Measurements from ENCODE around the gene TIMM21.

The TIMM21 gene

DNA sequence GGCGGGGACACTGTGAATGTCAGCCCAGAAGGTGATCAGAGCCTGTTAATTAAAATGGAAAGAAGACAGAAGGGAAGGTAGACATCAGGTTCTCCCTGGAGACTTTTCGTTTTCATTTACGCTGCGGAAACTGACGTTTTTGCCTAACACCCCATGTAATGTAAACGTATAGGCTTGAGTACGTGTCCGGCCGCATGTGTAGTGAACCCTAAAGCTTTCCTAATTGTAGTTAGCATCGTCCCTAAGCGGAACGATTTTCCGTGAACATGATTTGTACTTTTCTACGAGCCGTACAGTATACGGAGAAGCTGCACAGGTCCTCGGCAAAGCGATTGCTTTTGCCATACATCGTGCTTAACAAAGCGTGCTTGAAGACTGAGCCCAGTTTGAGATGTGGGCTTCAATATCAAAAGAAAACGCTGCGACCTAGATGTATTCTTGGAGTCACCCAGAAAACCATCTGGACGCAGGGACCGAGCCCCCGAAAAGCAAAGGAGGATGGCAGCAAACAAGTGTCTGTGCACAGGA is 284 bp downstream of the TIMM21 start:
- no peak for DNase-seq

DNA sequence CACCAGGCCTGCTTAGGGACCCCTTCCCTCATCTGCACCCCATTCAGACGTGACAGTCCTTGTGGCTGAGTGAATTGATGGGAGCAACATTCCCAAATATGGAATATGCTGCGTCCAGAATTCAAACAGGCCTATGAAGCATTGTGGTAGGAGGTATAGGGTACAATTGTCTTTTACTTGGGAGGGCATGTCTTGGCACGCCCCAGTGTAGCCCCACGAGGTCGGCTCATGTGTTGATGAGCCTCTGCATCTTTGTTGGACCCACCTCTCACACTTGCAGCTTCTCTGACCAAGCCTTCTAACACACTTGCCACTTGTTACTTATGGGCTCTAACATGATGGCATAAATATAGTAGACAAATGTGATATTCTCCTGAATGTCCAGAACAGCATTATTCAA is 1.6 kb downstream of the TIMM21 start:
- no peak for DNase-seq

DNA sequence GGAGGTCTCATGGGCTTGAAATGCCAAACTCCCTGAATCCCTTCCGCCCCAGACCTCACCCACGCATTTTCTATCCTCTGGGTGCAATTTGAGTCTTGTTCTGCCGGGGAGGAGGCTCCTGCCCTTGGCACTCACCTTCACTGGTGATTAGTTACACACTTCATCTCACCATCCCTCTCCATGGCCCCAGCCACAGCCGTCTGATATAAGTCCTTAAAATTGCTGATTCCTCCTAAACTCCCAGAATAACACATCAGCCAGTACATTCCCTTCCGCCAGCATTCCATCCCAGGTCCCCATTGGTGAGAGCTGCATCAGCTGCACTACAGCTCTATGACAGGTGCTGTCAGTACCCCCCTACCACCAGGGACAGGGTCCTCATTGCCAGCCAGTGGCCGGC is 3.9 kb downstream of the TIMM21 start:
- DNase-seq, result no peak

DNA sequence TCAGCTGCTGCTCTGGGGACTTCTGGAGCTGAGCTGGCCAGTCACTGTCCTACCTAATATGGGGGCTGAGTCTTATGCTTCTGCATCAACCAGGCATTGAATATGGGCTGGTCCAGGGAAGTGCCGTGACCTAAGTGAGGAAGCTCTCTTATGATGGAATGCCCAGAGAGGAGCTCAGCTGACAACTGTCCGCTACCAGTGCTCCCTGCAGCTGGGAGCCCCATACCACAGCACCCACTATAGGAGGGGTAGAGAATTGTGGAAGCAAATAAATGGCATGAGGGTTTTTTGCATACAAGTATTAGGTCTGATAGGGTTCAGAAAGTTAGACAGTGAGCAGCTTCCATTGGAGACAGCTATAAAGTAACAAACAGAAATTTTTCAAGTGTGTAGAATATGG is 4.5 kb downstream of the TIMM21 start:
- no peak for DNase-seq

DNA sequence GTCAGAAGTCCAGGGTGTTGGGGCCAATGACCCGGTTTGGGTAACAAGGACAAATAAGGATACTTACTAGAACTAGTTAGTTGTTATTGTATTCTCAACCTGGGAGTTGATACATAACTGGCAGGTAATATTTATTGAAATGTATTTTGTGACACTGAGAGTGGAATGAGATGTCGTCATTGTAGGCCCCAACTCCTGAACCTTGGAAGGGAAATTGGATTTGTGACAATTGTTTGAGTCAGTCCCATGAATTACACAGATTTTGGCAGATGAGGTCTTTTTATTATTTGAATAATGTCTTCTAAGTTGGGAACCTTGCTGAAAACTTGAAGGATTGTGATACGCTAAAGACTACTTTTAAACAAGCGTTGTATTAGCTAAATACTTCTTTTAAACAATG is 5.1 kb downstream of the TIMM21 start:
- no peak for DNase-seq

DNA sequence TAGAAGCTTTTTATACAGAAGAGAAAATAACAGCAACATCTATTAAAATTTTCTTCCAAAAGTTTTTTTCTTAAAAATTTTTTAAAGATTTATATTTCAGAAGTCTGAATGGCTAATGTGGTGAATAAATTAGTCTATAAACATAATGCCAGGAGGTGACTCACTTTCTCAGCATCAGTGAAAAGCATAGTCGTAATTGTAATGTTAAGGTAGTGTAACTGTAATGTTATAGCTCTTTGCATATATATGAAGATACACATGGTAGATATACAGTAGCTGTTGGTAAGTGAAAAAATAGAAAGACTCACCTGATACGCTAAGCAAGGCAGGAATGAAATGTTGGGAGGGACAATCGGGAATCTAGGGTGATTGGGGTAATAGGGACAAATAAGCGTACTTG is 5.5 kb downstream of the TIMM21 start:
- no peak for DNase-seq

DNA sequence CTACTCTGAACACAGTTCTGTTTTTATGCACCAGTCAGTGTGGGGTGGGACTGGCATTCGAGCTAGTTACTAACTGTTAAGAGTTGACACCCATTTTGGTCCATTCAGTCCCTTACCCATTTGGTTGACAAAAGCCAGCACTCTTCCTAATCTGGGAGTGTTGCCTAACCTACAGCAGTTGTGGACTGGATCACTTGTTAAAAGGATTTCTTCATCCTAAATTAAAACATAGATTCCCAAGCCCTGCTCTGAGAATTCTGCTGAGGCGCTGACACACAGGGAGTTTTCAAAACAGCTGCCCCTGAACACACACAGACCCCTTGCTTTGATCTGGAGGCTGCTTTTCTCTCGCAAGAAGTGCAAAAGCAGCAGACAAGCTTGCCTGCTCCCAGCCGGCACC is 6.4 kb downstream of the TIMM21 start:
- no peak for DNase-seq

DNA sequence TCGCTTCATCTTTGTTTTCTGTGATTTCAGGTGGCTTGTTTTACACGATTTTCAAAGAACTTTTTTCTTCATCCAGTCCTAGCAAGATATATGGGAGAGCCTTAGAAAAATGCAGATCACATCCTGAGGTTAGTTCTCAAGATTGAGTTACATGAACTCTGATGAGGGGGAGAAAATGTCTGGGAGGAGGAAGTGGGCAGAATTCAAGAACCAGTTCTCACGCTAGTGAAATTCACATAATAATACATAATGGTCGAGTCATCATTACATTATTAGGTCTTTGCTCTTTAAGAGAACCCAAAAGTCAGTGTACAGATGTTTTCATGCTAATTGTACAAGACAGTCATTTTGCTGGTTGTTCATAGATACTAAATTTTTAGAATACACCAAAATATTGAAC is 7.0 kb downstream of the TIMM21 start:
- DNase-seq, result no peak

DNA sequence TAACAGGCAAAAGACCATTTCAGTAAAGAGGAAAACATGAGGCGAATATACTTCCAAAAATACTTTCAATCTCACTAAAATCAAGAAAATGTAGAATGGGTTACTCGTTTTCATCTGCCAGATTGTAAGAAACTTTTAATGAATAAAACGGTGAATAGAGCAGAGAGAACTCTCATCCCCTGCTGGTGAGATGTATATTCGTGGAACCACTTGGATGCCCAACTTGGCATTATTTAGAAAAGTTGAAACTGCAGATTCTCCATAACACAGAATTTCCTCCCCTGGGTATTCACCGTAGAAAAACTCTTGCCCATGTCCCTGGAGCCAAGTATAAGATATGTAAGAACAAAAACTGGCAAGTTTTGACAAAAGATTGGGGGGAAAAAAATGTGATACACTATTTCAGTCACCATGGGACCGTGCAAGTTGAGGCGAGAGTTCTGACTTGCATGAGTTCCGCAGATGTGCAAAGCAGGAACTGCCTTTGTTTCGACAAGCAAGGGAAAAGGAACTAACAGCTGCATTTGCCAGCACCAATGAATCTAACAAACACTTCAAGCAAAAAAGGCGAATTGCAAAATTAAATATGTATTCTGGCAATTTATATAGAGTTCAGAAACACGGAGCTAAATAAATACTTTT is 14.8 kb downstream of the TIMM21 start:
- no peak for DNase-seq

DNA sequence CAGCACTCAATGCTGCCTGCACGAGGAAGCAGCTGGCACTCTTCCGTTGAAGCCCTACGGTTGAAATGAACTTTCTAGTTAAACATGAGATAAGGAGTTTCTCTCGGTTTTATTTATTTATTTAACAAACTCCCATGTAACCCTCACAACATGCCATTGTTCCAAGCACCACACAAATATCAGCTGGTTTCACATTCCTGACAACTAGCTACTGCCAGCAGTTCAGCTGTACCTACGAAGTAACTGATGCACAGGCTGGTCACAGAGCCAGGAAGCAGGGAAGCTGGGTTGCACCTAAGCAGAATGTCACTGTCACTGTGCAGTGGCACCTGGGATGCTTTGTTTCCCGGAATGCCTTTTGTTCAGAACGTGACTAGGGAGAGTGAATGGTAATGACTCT is 18.1 kb downstream of the TIMM21 start:
- no peak for DNase-seq

DNA sequence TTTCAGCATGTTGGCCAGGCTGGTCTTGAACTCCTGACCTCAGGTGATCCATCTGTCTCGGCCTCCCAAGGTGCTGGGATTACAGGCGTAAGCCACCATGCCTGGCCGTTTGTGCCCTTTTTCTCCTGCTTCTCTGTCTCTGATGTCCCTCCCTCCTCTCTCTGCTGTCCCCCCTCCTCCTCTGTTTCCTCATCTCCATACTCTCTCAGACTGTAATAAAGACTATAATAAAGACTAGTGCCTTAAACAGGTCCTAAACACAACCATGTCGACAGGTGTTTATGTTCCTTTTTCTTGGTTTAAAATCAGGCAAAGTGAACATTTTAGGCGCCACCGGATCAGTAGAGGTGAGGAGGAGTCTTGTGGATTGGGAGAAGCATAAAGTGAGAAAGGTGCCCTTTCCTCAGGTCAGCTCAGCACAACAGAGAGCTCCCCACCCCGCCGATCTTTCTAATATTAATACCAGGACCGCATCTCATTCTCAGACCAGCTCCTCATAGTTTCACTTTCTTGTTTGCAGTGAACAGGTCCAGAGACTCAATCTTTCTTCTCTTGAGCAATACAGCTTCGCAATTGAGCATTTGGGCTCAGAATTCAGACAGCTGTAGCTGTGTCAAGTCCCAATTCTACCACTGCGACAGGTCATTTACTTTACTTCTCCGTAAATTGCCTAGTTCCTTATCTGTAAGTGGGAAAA is 23.7 kb downstream of the TIMM21 start:
- DNase-seq, result no peak

DNA sequence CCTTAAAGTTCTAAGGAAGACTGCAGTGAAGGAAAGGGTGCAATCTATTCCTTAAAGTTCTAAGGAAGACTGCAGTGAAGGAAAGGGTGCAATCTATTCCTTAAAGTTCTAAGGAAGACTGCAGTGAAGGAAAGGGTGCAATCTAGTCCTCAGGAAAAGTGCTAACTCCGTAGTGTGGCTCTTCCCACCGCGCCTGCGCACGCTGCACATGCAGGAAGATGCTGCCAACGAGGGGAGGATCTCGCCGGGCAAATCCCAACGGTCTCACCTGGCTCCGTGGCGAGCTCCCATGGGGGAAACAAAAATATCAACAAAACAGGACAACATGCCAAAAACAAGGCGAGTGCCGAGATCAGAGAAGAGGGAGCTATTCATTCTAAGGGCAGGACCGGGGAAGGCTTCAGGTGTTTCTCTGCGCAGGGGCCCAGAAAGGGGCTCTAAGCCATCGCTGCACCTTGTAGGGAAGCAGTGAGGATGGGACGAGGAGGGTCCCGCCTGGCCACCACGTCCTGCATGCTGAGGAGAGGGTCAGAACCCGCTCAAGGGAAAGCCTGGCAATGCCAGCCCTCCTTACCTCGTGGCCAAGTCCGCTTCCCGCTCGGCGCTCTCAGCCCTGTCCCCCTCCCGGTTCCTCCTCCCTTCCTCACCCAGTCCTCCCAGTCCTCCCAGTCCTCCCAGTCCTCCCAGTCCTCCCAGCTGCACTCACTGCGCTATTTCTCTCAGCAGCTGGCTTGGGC is 24.5 kb downstream of the TIMM21 start:
- DNase-seq, result no peak

DNA sequence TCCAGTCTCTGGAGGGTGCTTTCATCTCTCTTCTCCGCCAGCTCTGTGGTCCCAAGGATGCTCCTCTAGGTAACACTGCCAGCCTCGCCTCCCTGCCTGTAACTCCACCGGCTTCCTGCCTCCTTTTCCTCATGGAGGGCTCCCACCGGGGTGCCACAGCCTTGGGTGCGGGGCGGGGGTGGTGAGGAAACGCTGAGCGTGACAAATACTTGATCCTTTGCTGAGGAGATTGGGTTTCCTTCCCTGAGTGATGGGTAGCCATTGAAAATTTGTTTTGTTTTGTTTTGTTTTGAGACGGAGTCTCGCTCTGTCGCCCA is 25.1 kb downstream of the TIMM21 start:
- DNase-seq, result no peak

DNA sequence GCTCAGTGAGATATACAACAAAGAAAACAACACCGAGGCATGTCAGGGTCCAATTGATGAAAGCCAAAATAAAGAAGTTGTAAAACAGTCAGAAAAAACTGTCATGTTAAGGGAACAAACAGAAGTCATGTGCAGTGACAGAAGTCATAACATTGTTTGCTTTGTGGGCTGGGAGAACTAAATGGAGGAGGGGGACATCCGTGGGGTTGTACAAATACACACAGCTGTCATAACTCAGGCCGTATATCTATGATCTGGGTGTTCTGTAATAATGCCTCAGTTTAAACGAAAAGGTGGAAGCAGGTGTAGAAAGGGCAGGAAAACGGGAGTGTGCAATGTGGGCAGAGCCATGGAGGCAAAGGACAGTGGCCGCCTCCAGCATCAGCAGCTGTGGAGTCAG is 27.3 kb downstream of the TIMM21 start:
- DNase-seq, result no peak

DNA sequence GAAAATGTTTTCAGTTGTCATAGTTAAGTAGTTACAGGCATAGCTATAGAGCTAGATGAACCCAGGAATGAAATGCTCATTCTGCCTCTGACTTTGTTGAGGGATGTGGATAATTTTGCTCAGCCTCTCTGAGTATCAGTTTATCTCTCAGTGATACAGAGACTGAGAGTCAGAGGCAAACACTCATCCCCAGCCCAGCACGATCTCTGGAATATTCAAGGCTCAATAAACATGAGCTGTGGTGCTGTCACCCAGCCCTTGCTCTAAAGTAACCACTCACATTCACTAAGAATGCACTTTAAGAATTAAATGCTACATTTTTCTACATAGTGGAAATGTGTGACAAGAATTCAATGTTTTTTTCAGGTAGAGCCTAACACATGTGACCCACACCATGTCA is 30.6 kb downstream of the TIMM21 start:
- DNase-seq, result no peak

DNA sequence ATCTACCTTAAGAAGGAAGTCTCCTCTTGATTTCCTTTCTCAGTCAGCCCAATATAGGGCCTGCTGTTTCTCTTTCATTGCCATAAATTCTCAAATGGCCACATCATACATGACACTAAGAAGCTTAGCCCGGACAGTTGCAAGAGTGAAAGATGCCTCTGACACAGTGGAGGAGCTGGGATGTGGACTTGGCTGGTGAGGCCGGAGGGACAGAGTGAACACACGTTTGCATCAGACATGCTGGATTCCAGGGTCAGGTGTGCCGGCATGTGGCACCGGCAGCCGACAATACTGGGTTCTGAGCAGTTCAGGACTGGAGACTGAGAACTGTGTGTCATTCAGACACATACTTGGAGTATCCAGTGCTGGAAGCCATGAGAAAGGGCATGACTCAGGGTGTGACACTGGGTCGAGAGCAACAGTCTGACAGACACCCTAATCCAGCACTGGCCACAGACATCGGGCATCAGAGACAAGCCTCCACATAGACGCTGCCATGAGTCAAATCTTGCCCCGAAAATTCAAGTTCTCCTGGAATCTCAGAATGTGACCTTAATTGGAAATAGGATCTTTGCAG is 31.4 kb downstream of the TIMM21 start:
- DNase-seq, result no peak

DNA sequence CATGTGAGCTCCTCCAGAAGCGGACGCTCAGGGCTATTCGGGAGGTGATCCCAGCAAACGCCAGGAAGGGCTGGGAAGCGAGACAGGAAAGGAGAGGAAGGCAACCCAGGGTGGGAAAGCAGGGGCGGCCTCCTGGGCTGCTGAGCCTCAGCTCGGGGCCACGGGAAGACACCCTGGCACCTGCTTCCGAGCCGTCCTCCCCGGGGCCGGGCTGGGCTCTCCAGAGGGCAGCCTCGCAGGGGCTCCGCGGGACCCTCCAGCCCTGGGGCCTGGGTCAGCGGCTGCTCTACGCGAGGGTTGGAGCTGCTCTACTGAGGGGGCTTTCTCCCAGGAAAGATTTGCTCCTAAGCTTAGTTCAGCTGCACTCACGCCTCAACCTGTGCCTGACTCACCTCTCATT is 34.0 kb downstream of the TIMM21 start:
- DNase-seq, result no peak

DNA sequence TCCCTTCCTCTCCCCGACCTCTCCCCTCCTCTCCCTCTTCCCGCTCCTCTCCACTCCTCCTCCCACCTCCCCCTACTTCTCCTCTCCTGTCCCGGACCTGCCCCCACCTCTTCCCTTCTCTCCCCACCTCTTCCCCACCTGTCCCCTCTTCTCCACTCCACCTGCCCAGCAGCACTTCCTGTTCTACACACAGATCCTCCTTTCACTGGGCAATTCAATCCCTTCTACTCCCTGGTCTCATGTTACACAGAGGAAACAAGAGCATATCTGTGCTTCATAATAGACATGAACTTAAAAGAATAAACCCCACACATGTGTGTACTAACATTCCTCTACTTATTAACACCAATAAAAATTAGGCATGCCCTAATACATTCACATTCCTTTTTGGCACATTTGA is 34.8 kb downstream of the TIMM21 start:
- DNase-seq, result no peak

DNA sequence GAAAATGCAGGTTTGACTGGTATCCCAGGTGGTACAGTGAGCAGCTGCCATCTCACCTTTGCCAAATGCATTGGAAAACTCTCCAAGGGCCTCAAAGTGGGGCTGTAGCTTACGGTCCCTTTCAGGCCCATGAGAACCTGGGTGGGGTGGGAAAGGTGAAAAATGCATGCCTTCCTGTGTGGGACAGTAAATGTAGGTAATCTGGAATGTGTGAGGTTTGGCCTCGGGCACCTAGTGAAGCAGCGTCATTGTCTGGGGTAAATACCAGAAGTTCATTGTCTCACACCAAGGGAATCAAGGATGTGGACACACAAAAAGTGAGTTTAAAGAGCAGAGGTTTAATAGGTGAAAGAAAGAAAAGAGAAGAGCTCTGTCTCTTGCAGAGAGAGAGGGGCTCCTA is 36.6 kb downstream of the TIMM21 start:
- no peak for DNase-seq

DNA sequence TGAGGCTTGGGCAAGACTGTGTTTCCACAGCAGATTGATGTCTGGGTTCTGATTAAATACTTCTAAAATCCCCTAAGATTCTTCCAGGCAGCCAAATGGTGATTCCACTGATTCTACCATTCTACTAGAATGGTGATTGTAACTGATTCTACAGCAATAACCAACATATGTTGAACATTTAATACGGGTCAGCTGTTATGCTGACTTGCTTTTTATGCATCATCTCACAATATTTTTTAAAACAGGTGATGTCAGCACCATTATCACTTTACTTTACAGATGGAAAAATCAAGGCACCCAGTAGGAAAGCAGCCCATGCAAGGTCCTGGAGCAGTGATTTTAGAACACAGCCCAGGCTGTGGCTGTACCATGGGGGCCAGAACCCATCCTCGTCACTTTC is 37.5 kb downstream of the TIMM21 start:
- no peak for DNase-seq

DNA sequence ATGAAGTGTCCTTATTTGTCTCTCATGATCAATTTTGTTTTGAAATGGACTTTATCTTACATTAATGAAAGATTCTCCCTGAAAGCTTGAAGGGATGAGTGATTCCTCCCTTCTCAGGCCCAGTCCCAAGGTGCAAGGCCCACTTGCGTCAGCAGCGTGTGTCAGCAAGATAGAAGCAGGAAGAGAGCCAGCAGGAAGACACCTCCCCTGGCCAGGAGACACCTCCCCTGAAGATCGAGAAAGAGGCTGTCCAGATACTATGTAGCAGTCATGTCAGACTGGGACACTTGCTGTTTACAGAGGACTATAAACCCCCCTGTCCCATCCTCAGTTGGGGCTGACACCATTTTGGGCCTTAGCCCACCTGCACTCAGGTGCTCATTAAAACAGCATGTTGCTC is 38.3 kb downstream of the TIMM21 start:
- DNase-seq, result no peak

DNA sequence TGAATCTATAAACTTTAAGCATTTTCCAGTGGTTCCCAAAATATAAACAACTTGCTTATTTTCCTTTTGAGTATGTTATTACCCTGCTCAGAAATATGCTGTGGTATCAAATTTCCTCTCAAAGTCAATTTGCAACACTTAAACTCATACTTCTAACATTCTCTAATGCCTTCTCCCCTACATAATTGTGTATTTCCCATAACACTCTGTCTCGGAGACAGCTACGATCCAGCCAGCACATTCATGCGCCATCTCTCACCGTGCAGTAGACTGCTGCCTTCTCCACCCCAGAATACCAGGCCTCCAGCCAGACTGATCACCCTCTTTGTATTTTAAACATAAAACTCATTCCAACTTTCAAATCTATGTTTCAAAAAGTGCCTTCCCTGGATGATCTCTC is 41.8 kb downstream of the TIMM21 start:
- DNase-seq, result no peak

DNA sequence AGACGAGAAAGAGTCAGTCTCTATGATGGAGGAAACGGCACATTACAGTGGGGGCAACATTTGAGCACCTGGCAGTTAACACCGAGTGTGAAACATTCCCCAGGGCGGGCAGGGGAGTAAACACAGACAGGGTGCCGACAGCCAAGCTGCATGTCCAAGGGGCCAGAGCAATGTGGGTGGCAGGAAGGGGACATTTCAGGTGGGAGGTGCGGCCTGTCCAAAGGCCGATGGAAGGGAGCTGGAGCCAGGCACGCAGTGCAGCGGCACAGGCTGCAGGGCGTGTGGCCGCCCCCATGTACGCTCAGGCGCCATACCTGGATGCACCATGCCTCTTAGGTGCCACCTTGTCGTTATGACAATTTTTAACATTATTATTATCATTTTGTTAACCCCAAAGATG is 43.3 kb downstream of the TIMM21 start:
- no peak for DNase-seq

DNA sequence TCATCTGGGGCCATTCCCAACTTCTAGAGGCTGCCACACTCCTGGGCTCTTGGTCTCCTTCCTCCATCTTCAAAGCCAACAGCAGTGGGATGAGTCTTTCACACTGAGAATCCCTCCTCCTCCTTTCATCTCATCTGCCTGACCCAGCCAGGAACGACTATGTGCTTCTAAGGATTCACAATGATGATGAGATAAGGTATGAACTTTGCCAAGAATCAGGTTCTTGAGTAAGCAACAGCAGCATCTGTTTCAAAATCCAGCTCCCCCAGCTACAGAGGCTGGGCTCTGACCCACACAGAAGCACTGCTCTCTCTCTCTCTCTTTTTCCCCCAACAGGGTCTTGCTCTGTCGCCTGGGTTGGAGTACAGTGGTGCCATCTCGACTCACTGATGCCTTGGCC is 46.4 kb downstream of the TIMM21 start:
- DNase-seq, result no peak

Data from CD4-positive, alpha-beta T cell treated with Interleukin-21 for 1 hour (primary cell).